ENCODE measurements around the gene ABCA1. TPM values are rescaled to one million over a fixed set of nuclear protein-coding genes. Genes with fewer than 3 reads are reported as not detected.

ABCA1 gene
- total and polyA plus RNA-seq, 2 donors (not counting 1 experiment from before 2014, with no cell fraction given): 11.5 to 60.4 TPM

- H3K4me1 ChIP-seq (ENCODE audit: control insufficient read depth, extremely low read depth, insufficient read depth, low read length): peaks cover under 1% of the 10 kb centered on the region
- no peak for TF ChIP-seq CTCF (conservative IDR thresholded peaks at IDR 0.05 in 1 of 2, IDR thresholded peaks at IDR 0.05 in 1 of 2; ENCODE audit: low read depth in 1 of 2, low read length in 2 of 2)
- no peak for TF ChIP-seq EZH2 (IDR thresholded peaks at IDR 0.05; ENCODE audit: low read length, missing control alignments)
- no peak overlapping the region for H3K27ac ChIP-seq (ENCODE audit: insufficient read depth, low read length)
- no peak overlapping the region for H3K4me3 ChIP-seq (replicated peaks in 1 of 4; ENCODE audit: control extremely low read depth in 1 of 4, insufficient read depth in 1 of 4, low read depth in 3 of 4, low read length in 4 of 4)
- H3K36me3 ChIP-seq (ENCODE audit: control insufficient read depth, insufficient read depth, low read length): peaks cover 4% of the 10 kb centered on the region
- H3K79me2 ChIP-seq (ENCODE audit: control insufficient read depth, insufficient read depth, low read length): peaks cover 2% of the 10 kb centered on the region
- no peak overlapping the region for H3K9ac ChIP-seq (ENCODE audit: insufficient read depth, low read length)
- DNase-seq (ENCODE audit: low read depth in 2 of 2): no peak
- no peak overlapping the region for H2AFZ ChIP-seq (ENCODE audit: low read length)
- no peaks in the 10 kb centered on the region for H3K9me3 ChIP-seq (ENCODE audit: control insufficient read depth, insufficient read depth, low read depth, low read length)
- no peak overlapping the region for H3K4me2 ChIP-seq (ENCODE audit: extremely low read depth, insufficient read depth, low read length)
- H4K20me1 ChIP-seq (ENCODE audit: control insufficient read depth, extremely low read depth, insufficient read depth, low read length): no peaks in the 10 kb centered on the region
- no peaks in the 10 kb centered on the region for H3K27me3 ChIP-seq (ENCODE audit: control insufficient read depth, insufficient read depth, low read length)
Measured at GRCh38 chr9:104890433-104890770, 37.6 kb downstream of the ABCA1 start.

- H3K4me3 ChIP-seq (replicated peaks in 1 of 4; ENCODE audit: control extremely low read depth in 1 of 4, insufficient read depth in 1 of 4, low read depth in 3 of 4, low read length in 4 of 4): no peak overlapping the region
- no peak overlapping the region for H3K9ac ChIP-seq (ENCODE audit: insufficient read depth, low read length)
- no peak for DNase-seq (ENCODE audit: low read depth in 2 of 2)
- H3K4me2 ChIP-seq (ENCODE audit: extremely low read depth, insufficient read depth, low read length): no peak overlapping the region
- H3K9me3 ChIP-seq (ENCODE audit: control insufficient read depth, insufficient read depth, low read depth, low read length): no peaks in the 10 kb centered on the region
- H2AFZ ChIP-seq (ENCODE audit: low read length): no peak overlapping the region
- H3K79me2 ChIP-seq (ENCODE audit: control insufficient read depth, insufficient read depth, low read length): no peaks in the 10 kb centered on the region
- H3K27me3 ChIP-seq (ENCODE audit: control insufficient read depth, insufficient read depth, low read length): no peaks in the 10 kb centered on the region
- no peak for TF ChIP-seq EZH2 (IDR thresholded peaks at IDR 0.05; ENCODE audit: low read length, missing control alignments)
- no peak for TF ChIP-seq CTCF (conservative IDR thresholded peaks at IDR 0.05 in 1 of 2, IDR thresholded peaks at IDR 0.05 in 1 of 2; ENCODE audit: low read depth in 1 of 2, low read length in 2 of 2)
- no peaks in the 10 kb centered on the region for H3K4me1 ChIP-seq (ENCODE audit: control insufficient read depth, extremely low read depth, insufficient read depth, low read length)
- no peak overlapping the region for H3K27ac ChIP-seq (ENCODE audit: insufficient read depth, low read length)
- H4K20me1 ChIP-seq (ENCODE audit: control insufficient read depth, extremely low read depth, insufficient read depth, low read length): no peaks in the 10 kb centered on the region
- H3K36me3 ChIP-seq (ENCODE audit: control insufficient read depth, insufficient read depth, low read length): peaks cover 4% of the 10 kb centered on the region
Measured at GRCh38 chr9:104885818-104886709, 41.9 kb downstream of the ABCA1 start.

GRCh38 chr9:104883169-104883568, 44.8 kb downstream of the ABCA1 start:
- TF ChIP-seq CTCF (conservative IDR thresholded peaks at IDR 0.05 in 1 of 2, IDR thresholded peaks at IDR 0.05 in 1 of 2; ENCODE audit: low read depth in 1 of 2, low read length in 2 of 2) (no peak), EZH2 (IDR thresholded peaks at IDR 0.05; ENCODE audit: low read length, missing control alignments) (no peak)
- Histone ChIP-seq H2AFZ (ENCODE audit: low read length) (no peak overlapping the region), H4K20me1 (ENCODE audit: control insufficient read depth, extremely low read depth, insufficient read depth, low read length) (no peaks in the 10 kb centered on the region), H3K4me3 (replicated peaks in 1 of 4; ENCODE audit: control extremely low read depth in 1 of 4, insufficient read depth in 1 of 4, low read depth in 3 of 4, low read length in 4 of 4) (no peak overlapping the region), H3K27ac (ENCODE audit: insufficient read depth, low read length) (no peak overlapping the region), H3K36me3 (ENCODE audit: control insufficient read depth, insufficient read depth, low read length) (peaks cover 4% of the 10 kb centered on the region), H3K27me3 (ENCODE audit: control insufficient read depth, insufficient read depth, low read length) (no peaks in the 10 kb centered on the region), H3K4me1 (ENCODE audit: control insufficient read depth, extremely low read depth, insufficient read depth, low read length) (peaks cover 4% of the 10 kb centered on the region), H3K9me3 (ENCODE audit: control insufficient read depth, insufficient read depth, low read depth, low read length) (no peaks in the 10 kb centered on the region), H3K9ac (ENCODE audit: insufficient read depth, low read length) (no peak overlapping the region), H3K4me2 (ENCODE audit: extremely low read depth, insufficient read depth, low read length) (no peak overlapping the region), H3K79me2 (ENCODE audit: control insufficient read depth, insufficient read depth, low read length) (no peaks in the 10 kb centered on the region)
- DNase-seq (ENCODE audit: low read depth in 2 of 2): no peak

Data from fibroblast of lung (primary cell).